ENCODE measurements around the gene CDH24.

The CDH24 gene

DNA sequence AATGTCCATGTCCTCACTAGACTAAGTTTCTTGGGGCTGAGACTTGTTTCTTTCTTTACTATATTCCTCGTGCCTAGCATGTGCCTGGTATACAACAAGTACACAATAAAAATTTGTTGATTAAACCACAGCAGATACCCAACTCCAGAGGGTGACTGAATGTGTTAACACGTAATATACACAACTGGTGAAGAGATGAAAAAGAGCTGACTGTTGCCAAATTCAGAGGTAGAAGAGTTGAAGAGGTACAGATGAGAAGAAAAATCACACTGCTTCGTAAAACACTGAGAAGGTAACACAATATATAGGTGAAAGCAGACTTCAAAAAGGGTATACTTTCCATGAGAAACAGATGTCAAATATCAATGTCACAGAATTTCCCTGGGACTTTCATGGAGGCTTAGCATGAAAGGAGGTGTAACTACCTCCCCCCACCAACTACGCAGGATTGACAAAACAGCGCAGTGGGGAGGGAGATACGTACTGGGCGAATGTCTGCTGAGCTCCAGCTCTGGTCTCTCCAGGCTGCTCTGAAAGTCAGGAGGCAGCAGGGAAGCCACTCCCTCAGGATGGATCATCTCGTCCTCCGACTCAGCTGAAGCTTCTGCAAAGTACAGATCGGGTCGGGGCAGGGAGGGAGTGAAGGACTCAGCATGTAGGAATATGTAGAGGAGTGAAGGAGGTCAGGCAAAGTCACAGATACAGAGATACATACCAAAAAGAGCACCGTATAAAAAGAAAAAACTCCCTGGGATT lies 32.4 kb upstream of the CDH24 start:
- H3K4me3 ChIP-seq (ENCODE audit: low read depth, low read length) = no peak overlapping the region
- TF ChIP-seq, protein P1, sequence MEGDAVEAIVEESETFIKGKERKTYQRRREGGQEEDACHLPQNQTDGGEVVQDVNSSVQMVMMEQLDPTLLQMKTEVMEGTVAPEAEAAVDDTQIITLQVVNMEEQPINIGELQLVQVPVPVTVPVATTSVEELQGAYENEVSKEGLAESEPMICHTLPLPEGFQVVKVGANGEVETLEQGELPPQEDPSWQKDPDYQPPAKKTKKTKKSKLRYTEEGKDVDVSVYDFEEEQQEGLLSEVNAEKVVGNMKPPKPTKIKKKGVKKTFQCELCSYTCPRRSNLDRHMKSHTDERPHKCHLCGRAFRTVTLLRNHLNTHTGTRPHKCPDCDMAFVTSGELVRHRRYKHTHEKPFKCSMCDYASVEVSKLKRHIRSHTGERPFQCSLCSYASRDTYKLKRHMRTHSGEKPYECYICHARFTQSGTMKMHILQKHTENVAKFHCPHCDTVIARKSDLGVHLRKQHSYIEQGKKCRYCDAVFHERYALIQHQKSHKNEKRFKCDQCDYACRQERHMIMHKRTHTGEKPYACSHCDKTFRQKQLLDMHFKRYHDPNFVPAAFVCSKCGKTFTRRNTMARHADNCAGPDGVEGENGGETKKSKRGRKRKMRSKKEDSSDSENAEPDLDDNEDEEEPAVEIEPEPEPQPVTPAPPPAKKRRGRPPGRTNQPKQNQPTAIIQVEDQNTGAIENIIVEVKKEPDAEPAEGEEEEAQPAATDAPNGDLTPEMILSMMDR (IDR thresholded peaks at IDR 0.05; ENCODE audit: low read depth, low read length) = no peak

DNA sequence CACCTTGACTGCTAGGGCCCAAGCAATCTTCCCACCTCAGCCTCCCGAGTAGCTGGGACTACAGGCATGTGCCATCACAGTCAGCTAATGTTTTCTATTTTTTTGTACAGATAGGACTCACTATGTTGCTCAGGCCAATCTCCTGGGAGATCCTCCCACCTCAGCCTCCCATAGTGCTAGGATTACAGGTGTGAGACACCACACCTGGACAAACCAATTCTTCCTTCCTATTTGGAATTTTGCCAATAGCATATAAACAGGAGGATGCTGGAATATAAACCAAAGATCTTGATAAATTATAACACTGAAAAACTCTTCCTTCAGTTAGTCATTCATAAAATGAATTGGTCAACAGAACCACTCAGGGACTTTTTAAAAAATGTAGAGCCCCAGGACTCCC lies 29.2 kb upstream of the CDH24 start:
- H3K4me3 ChIP-seq (ENCODE audit: low read depth, low read length) = no peak overlapping the region
- TF ChIP-seq, protein P1 (IDR thresholded peaks at IDR 0.05; ENCODE audit: low read depth, low read length) = no peak

DNA sequence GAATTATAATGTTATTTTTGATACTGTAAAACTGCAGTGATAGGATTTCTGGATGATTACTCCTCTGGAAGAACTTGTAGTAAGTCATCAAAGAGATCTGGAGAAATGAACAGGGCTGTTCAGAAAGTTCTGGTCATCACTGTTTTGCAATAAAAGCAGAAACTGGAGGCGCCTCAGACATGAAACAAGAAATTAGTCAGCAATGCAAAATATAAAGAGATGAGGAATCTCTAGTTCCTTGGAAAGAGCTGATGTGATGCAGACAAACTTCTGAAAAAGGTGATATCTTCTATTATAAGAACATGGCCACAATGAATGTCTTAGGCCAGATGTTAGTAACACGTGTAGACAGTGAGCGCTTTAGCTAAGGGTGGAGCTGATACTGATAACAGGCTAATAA lies 28.1 kb upstream of the CDH24 start:
- TF ChIP-seq, protein P1 (IDR thresholded peaks at IDR 0.05; ENCODE audit: low read depth, low read length) = no peak
- H3K4me3 ChIP-seq (ENCODE audit: low read depth, low read length) = no peak overlapping the region

DNA sequence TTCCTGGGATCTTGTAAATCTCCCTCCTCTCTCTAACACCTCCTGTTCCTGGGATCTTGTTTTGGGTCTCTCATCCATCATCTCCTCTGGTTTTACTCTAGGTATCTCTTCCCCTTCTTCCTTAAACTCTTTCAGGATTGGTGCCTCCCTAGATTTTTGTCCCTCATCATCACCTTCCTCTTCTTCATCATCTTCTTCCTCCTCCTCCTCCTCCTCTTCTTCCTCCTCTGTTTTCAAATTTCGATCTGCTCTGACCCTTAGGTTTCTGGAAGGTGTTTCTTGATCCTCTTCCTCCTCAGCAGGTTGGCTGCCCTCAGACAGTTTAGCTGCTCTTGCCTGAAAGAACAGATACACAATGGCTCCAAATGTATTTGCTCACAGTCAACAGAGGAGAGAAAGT lies 23.2 kb upstream of the CDH24 start:
- no peak overlapping the region for H3K4me3 ChIP-seq (ENCODE audit: low read depth, low read length)
- TF ChIP-seq, protein P1 (IDR thresholded peaks at IDR 0.05; ENCODE audit: low read depth, low read length) = no peak

DNA sequence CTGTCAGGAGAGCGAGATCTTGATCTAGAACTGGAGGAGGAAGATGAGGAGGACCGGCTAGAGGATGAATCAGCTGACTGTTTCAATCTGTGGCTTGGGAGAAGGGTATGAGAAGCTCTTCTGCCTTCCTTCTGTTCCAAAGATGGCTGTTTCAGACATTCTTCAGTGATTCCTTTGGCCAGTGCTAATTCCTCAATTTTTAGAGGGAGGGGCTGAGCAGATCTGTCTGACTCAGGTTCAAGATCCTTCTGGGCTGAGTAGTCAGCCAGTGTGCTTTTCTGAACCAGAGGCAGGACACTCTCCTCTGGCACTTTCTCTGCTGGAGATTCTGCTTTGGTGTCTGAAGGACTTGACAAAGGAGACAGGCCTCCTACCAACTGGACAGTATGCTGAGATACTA lies 22.4 kb upstream of the CDH24 start:
- no peak overlapping the region for H3K4me3 ChIP-seq (ENCODE audit: low read depth, low read length)
- TF ChIP-seq, protein P1 (IDR thresholded peaks at IDR 0.05; ENCODE audit: low read depth, low read length) = no peak

DNA sequence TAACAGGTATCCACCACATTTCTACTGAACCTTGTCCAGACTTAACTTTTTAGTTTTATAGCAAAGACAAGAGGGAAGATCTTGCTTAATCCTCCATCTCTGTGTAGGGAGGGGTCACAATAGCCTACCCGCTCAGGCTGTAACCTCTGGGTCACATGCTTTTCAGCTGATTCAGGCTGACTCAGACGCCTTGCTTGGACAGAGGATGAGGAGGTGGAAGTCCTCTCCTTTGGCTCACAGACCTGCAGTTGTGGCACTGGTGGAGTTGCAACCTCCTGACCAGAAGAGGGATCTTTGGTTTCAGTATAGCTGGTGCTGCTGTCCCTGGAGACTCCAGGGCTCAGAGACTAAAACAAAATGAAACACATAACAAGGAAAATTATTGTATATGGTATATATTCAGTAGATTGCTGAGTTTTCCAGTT lies 21.4 kb upstream of the CDH24 start:
- TF ChIP-seq, protein P1 (IDR thresholded peaks at IDR 0.05; ENCODE audit: low read depth, low read length) = no peak
- H3K4me3 ChIP-seq (ENCODE audit: low read depth, low read length) = no peak overlapping the region

DNA sequence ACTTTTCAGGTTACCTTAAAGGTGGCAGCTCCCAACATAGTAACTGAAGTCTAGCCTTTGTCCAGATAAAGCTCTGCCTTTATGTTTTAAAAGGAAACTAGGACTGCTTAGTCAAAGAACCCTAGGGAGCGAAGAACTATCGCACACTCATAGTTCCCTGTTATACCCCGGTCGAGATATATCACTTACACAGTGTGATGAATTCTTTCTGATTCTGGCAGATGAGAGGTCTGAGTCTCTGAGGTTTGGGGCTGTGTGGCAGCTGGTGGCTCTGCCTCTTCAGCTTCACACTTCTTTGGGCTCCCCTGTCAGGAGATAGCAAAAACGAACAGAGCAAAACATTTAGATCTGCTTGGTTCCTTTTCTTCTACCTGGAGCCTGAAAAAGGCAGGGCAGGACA lies 20.6 kb upstream of the CDH24 start:
- TF ChIP-seq, protein P1 (IDR thresholded peaks at IDR 0.05; ENCODE audit: low read depth, low read length) = no peak
- H3K4me3 ChIP-seq (ENCODE audit: low read depth, low read length) = no peak overlapping the region
